Fibroblast of pulmonary artery (primary cell): Measurements from ENCODE around the gene CACNA1C.
A peak's percentile ranks its signal among the peaks of the same experiment; 100 is the strongest.

ENCODE experiments used
- DNase-seq: peaks from one replicate; pipeline ENCODE4 v3.0.0-alpha.2; 2010; ENCODE audit warnings: low read depth
- H3K4me3 ChIP-seq: replicated peaks from 2 replicates; pipeline ENCODE4 v1.5.1; 2011; ENCODE audit warnings: low read depth, mild to moderate bottlenecking, control low read depth, low read length, moderate library complexity
- TF ChIP-seq, protein P1 (sequence below): IDR thresholded peaks from 2 replicates; pipeline ENCODE4 v1.5.1; 2011; ENCODE audit warnings: mild to moderate bottlenecking, control low read depth, low read length, inconsistent platforms; ENCODE audit errors: missing control alignments

The CACNA1C gene

DNA sequence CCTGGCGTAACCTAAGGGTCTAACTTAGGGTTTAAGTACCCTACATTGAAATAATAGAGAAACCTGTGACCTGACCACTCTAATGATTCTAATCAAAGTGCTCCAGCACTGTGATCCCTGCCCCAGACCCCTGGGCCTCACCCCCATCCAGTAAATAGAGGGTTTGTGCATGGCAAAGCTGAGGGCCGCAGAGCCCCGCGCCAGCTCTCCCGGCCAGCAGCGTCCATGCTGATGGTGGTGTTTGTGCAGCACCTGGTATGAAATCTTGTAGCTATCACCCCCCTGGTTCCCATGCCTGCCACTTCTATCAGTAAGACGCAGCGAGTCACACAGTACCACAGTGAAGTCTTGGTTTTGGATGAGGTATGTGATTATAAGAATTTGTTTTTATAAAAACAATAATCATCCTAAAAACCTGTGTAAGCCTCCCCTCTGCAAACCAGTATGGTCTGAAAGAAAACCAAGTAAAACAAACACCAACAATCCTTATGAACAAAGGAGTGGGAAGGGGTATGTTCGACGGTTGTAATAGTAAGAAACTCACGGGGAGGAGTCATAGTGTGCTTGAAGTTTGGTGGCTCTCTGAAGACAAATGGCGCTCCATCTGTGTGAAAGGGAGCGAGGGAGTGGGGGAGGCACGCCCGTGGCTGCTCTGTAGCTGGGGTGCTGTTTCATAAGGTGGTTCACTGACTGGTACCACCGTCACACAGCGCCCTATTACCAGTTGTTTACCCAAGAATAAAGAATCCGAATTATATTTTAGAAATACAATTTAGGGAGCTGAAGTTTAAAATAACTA, 156.2 kb downstream of the CACNA1C start:
- no peak for DNase-seq
- H3K4me3 ChIP-seq, result no peak overlapping the region
- TF ChIP-seq, protein P1, sequence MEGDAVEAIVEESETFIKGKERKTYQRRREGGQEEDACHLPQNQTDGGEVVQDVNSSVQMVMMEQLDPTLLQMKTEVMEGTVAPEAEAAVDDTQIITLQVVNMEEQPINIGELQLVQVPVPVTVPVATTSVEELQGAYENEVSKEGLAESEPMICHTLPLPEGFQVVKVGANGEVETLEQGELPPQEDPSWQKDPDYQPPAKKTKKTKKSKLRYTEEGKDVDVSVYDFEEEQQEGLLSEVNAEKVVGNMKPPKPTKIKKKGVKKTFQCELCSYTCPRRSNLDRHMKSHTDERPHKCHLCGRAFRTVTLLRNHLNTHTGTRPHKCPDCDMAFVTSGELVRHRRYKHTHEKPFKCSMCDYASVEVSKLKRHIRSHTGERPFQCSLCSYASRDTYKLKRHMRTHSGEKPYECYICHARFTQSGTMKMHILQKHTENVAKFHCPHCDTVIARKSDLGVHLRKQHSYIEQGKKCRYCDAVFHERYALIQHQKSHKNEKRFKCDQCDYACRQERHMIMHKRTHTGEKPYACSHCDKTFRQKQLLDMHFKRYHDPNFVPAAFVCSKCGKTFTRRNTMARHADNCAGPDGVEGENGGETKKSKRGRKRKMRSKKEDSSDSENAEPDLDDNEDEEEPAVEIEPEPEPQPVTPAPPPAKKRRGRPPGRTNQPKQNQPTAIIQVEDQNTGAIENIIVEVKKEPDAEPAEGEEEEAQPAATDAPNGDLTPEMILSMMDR, result no peak

DNA sequence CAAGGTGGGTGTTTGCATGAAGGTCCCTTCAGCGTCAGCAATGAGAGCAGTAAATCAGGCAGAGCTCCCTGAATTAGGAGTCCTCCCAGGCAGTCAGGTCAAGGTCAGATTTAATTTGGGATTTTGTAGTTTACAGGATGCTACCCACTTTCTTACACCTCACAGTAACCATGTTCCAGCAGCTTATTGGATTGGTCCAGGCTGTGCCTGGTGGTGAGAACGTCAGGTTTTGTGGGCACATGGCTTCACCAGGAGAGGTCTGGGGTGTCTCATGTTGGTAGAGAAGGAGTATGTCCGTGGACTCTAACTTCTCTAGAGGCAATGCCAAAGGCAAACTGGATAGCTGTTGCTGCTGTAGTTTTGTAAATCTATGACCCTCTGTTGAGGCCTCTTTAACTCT, 158.3 kb downstream of the CACNA1C start:
- TF ChIP-seq, protein P1, result no peak
- DNase-seq, result no peak
- no peak overlapping the region for H3K4me3 ChIP-seq

DNA sequence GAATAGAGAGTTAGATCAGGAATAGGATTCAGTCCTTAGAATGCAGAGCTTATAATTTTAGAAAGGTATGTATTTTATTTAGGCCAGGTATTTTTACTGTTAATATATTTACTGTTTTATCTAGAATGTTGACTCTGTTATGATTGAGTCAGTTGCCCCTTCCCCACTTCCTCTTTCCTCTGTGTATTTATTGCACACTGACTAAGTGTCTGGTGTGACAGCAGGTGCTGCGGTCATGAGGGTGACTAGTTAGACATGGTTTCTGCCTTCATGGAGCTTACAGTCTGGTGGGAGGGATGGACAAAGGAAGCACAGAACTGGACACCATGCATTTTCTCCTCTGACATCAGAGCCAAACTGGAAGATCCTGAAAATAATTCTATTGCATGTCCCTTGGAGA, 159.8 kb downstream of the CACNA1C start:
- H3K4me3 ChIP-seq, result no peak overlapping the region
- no peak for DNase-seq
- TF ChIP-seq, protein P1, result no peak

DNA sequence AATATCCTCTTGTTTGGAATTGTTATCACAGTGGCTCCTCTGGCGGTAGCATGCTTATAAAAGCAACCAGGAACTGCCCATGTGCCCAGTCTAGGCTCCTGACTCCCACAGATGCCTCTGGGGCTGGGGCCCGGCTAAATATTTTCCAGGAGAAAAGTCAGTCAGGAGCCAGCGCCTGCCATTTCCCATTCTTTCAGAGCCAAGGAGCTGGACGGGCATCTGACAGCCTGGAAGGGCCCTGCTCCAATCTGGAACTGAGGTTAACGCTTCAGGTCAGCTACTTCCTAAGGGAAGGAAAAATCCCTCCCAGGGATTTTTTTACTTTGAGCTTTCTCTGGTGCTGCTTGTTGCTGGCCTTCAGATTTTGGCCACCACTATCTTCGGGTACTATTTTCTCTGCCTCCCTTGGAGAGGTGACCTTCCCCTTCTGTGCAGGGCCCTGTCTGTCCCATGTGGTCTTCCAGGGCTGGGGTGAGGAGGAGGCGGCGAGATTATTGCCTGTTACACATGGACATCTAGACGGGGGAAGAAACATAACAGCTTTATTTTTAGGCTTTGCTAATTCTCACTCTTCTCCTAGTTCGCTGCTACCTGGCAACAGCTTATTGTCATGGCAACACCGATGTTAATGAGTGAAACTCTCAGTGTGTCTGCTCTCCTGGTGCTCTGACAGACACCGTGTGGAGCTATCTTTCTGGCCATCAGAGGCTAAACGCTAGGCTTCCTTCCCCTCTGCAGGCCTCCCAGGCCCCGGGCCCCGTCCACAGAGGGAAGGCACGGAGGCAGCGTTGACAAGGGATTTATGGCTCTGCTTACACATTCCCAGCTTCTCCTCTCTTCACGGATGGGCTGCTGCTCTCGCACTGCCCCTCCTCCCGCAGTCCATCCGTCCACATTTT, 160.4 kb downstream of the CACNA1C start:
- H3K4me3 ChIP-seq, result no peak overlapping the region
- no peak for DNase-seq
- TF ChIP-seq, protein P1, result no peak

DNA sequence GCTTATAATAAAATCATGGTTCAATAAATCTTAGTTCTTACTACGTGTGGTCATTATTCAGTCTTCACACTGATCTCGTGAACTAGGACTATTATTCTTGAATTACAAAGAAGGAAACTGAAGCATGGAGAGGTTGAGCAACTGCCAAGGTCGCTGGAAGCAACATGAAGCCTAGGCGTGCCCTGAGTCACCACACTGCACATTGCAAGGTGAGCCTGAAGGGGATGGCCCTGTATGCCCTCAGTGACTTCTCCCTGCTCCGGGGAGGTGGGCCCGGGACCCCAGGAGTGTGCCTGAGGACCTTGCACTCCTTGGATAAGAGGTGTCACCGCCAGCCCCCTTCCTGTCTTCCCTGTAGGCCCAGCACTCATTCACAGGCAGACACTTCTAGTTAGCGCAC, 161.6 kb downstream of the CACNA1C start:
- H3K4me3 ChIP-seq, result no peak overlapping the region
- TF ChIP-seq, protein P1, result no peak
- no peak for DNase-seq

DNA sequence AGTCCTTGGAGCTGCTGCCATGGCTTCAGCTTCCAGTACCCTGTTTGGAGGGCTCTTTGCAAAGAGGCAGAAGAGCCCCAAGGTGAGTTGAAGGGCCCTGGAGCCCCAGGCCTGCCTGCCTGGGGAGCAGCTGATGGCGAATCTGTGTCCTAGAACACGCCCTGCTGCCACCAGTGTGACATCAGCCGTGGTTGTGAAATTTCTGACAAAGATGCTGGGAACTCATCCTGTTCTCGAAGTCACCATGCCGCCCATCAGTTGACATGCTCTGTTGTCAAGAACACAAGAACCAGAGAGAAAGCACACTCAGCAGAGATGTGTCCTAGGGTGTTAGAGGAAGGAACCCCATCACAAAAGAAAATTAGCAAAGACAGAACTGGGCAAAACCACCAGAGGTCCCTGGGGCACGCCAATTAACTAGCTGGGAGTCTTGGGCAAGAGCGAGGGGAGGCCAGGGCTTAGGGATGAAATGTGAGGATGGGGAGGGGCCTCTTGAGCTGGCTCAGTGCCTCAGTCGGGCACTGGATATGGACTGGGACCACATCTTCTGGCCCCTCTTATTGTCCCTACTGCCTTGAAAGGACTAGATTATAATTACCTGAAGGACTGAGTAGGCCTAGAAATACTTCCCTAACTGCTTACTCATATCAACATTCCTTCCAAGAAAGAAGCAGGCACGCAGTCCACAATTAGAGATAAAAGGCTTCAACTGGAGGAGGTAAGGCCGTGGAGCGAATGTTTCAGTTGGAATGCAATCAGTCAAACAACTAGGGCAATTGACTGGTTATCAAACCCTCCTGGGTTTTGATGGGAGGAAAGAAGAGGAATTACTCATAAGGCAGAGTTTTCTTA, 163.1 kb downstream of the CACNA1C start:
- peak; percentile 34 for DNase-seq
- TF ChIP-seq, protein P1, result no peak
- no peak overlapping the region for H3K4me3 ChIP-seq
